ENCODE results near the gene HOXB6.

HOXB6 gene

DNA sequence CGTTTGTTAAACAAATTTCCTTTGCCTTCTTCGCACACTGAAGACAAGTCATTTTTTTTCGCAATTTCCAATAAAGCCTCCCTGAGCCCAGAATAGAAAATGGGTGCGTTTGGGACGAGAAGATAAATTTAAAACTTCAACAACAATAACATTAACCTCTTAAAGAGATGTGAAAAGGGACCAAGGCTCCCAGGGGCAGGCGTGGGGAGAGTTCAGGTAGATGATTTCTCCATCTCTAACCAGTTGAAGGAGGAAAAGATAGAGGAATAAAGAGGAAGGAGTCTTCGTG lies 25.4 kb downstream of the HOXB6 start:
- DNase-seq (ENCODE audit: low spot score): no peak

DNA sequence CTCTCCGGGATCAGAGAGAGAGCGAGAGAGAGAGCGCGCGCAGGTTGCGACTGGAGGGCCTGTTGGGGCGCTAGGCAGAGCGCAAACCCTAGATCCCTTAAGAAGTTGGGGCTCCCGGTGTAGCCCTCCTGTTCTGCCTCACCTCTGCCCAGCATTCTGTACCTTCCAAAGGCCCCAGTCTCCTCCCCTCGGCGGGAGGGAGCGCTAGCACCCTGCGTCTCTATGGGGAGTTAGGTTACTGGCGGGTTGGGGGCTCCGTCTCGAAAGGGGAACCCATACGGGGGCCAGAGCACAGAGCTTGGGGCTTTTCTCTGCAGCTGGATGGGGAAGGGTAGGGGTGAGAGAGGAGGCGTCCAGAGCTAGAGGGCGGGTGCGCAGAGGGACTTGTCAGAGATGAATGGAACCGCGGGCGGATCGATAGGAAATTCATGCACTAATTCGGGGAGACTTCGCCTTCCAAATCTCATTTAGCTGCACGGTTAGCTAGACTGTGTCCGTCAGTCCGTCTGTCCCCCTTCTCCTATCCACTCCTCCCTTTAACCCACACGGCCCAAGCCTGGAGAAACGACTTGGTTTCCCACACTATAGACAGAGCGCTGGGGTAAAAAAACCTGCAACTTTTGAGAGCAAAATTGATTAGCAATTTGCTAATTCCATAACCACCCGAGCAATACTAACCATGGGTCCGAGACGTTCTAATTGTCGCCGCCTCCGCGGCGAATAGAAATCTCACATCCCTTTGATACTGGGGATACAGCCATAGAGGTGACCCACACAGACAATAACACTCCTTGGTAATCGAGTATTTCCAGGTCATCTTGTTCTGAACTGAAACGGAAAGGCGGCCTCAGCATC lies 25.9 kb downstream of the HOXB6 start:
- DNase-seq (ENCODE audit: low spot score): no peak

DNA sequence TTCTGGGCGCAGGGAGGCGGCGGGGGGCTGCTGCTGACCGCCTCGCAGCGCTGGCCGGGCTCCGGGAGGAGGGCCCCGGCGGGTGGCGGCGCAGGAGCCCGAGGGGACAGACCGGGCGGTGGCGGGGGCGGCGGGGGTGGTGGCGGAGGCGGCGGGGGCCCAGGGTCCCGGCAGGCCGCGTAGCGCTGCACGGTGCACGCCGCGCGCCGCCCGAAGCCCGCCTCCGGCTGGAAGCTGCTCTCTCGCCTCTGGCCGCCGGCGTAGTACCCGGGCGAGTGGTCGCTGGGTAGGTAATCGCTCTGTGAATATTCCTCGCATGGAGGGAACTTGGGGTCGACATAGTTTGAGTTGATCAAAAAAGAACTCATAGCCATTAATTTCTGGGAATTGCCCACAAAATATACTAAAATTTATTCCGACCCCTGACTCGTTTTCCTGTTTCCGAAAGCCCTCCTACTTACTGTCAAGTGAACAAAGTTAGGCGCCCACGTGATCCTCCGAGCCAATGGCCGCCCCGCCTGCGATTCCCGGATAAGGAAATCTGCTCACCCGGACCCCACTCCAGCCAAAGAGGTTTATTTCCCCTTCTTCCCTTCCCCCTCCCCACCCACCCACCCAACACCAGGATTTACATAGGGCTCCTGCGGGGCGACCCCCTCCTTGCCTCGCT lies 26.7 kb downstream of the HOXB6 start, which contains the start of gene HOXB4:
TSS of gene HOXB4 (minus strand) at position 405 of the 670 bp plus-strand sequence. CDS start at position 374, 31 bp downstream.
- no peak for DNase-seq (ENCODE audit: low spot score)

DNA sequence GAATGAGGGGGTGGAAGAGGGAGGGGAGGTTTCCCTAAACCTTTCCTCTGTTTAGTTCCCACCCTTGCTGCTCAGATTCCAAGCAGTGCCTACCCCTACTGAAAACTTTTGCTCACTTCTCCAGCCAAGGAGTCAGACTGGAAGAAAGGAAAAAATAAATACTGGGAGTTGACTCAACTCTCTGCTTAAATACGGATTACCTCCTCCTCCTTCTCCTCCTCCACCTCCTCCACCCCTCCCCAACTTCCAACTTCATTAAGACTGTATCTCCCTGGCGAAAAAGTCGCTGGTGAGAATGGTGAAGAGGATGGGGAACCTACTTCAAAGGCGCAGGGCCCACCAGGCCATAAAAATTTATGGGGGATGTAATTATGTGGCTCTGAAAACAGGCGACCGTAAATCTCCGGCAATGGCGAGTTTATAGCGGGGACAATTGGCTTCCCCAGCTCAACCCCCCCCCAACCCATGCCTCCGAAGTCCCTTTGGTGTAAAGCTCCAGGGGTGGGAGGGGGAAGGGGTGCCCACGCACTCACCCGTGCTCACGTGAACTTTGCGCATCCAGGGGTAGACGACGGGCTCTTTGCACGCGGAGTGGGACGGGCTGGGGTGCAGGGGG lies 27.3 kb downstream of the HOXB6 start:
- no peak for DNase-seq (ENCODE audit: low spot score)

DNA sequence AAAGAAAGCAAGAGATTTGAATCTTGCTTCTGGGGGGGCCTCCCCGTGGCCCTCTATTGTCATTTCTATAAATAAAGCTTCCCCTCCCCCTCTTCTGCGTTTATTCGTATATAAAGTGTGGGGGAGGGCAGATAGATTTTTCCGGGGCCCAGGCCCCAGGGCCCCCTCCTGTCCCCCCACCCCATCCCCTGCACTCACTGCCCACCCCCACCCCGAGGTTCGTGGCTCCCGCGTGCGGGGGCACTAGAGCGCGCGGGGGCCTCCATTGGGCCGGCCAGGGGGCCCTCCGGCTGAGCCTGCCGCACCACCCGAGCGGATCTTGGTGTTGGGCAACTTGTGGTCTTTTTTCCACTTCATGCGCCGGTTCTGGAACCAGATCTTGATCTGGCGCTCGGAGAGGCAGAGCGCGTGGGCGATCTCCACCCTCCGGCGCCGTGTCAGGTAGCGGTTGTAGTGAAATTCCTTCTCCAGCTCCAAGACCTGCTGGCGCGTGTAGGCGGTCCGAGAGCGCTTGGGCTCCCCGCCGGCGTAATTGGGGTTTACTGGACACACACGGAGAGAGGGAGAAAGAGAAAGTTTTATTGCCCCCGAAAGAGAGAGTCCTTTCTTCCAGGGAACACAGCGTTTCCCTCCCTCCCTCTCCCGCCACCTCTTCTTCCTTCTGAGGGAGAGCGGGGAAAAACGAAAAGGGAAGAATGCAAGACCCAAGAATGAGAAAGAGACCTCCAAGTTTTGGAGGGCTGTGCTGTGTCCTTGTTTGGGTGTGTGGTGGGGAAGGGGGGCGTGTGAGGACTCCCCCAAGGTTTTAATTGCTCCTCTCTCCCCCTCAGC lies 28.1 kb downstream of the HOXB6 start:
- no peak for DNase-seq (ENCODE audit: low spot score)

DNA sequence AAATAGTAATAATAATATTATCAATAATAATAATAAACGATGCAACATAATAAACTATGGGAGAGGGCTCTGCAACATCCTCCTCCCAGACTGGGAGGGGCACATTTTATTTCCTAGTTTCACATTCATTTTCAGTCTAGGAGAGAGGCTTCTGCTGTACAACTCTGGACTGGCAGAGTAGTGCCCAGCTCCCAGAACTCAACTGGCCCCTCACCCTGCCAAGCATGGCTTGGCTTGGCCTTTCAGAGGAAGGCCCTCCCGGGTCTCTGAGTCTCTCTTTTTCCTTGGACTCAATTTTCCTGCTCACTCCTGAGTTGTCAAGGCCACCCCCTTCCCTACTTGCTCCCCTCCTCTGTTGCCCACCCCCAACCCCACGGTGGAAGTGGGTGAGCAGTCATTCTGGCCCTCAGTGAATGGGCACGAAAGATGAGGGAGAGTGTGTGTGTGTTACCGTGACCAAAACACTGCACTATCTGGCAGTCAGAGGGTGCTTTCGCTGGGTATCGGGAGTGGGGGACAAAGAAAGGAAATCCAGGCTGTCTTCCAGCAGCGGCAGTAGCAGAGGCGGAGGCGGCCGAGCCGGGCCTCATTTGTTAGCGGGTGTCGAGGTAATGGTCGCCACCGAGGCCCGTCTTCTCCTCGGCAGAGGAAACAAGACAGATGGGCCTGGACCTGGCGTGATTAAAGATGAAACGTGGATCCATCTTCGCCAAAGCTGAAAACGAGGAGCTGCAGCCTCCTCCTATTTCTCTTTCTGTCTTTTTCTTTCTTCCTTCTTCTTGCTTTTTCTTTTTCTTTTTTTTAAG lies 28.9 kb downstream of the HOXB6 start:
- no peak for DNase-seq (ENCODE audit: low spot score)

DNA sequence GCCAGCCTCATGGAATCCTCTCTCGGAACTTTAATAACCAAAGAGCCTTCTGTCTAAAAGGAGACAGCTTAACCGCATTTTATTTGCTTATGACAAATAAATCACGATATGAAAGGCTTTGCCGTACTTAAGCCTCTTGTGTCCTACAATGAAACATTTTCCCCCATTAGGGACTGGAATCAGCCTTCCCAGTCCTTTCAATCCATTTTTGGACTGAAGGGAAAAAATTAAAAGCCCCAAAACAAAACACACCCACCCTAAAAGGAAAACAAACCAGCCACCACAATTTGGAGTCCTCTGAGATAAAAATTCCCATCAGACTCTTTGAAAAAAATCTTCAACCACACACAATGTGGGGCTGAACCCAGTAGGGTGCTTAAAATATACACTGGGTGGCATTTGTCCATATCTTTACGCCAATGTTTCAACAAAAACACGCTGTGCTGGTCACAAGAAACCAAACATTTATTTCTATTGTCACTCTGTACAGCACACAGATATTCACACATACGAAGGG lies 29.7 kb downstream of the HOXB6 start:
- DNase-seq (ENCODE audit: low spot score): no peak

DNA sequence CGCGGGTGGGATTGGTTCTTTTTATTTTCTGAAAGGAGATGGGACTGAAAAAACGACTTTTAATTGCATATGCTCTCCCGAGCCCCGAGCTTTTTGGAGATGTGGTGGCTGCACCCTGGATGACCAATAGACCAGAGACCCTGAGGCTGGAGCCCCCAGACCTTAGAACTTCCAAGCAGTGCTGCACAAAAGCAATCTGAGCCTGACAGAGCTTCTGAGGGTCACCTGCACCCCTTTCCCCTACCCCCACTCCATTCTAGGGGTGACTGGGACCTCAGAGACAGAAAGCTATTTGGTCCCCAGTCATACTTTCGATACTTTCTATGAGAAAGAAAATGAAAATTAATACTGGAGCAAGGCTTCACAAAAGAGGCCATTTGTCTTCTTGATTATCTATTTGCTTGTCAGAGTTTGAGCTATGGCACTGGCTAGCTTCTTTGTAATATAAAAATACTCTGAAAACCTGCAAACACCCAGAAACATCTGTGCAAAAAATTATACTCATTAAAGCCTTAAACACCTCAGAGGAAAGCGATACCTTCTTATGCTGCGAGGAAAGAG lies 30.2 kb downstream of the HOXB6 start:
- no peak for DNase-seq (ENCODE audit: low spot score)

DNA sequence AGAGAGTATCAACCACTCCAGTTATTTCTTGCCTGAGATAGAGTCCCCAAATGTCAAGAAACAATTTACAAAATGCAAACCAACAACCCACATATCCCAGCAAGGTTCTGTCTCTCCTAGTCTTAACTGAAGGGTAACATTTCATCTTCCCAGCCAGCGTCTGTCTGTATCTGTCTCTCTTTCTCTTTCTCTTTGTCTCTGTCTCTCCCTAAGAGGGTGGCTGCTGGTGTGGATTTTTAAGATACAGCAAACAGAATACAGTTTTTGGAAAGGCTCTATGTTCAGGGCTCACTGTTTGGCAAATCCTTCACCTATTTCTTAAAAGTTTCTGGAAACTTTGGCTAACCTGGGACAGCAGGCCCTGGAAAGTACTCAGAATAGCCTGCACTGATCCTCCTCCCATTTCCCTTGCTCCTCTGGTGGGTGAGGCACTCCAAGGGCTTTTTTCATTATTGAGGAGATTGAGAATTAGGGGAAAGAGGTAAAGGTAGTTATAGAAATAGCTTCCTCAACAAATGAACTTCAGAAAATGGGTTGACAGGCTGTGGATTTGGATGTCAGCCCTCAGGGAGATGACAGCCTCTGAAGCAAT lies 32.9 kb downstream of the HOXB6 start:
- DNase-seq (ENCODE audit: low spot score): no peak

DNA sequence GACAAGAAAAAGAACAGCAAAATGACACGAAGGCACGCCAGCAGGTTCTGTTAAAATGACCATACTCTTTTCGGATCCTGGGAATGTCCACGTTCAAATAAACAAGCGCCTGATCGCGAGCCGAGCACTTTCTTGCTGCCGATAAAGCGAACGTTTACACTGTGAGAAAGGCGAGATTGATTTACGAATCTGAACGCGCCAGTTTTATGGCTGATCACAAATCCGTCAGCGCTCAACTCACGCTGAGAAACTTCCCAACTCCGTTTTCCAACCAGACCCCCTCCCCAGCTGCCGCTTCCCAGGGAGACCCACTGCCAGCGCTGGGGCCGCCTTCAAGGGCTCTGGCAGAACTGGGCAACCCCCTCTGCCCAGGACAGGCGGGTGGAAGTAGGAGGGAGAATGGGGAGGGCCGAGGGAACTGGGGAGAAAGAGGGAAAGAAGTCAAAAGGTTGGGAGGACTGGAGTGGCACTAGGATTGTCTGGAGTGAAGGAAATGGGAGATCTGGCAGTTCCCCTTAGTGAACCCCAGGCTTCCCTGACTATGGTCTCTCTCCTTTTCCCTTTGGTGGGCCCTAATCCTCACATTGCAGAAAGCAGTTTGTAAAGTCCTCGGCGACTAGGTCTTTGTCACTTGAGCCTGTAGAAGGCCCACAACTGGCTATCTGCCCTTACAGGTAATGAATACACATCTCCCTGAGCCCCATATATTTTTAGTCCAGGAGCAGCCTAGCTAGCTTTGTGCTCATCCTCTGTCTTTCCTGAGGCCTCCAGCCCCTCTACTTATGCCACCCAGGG lies 33.6 kb downstream of the HOXB6 start:
- no peak for DNase-seq (ENCODE audit: low spot score)

DNA sequence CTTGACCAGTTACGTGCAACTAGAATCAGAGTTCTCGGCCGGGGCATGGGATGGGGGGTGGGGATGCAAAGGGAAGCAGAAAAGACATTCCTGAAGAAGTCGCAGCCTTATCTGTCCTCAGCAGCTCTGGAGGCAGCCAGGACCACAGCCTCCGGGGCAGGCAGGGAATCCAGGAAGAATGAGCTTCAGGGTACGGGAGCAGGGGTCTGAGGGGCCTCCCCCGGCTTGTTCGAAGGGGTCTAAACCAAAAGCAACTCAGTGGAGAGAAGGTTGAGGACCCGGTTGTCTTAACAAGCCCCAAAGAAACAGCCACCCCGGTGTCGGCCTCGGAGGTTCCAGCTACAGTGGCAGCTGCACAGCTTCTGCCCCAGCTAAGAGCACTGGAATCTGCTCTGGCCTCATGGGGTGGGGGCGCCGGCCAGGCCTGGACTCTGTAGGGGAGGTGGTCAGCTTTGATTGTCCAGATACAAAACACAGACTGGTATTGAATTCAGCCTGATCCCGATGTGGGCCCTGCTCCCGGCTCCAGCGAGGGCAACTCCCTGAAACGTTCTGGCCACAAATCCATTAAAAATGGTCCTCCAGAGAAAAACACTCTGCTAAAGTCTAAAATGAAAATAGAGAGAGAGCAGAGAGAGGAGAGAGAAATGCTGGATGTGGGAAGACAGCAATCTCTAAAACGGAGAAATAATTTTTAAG lies 34.3 kb downstream of the HOXB6 start:
- no peak for DNase-seq (ENCODE audit: low spot score)

DNA sequence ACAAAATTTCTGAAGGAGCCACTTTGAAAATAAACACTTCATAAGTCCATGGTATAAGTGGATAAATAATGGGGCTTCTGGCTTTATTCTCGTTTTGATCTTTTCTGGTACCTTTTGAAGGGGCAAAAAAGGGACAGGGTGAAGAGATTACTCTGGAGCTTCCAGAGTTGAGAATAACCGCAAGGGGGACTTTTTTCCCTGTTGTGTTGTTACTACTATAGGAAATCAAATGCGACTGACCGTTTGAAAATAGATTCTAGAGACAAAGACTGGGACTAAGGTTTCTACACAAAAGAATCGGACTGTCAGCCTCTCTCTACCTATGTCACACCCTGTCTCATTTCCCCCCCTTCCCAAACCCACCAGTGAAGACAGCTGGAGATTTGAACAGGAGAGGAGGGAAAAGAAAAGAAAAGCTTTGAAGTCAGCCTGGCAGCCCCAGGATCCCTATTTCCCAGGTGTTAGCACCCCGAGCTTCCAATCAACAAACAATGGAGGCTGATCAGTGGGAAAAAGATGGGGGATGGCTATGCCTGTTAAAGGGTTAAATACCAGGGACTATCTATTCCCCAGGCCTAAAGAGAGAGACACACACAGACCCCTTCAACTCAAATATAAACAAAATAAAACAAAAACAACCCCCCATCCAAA lies 35.0 kb downstream of the HOXB6 start:
- no peak for DNase-seq (ENCODE audit: low spot score)

DNA sequence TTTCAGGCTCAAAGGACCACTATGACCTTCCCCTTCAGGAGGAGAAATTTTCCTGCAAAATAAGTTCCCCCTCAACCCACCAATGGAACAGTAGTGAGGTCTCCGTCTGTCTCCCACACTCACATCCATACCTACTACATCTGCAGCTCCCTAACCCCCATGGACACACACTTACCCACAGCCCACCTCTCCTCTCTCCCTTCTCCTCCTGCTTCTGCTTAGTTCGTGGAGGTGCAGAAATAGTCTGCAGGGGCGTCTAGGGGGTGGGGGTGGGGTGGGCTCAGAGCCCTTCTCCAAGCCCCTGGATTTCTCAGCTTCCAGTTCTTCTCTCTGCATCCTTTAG lies 35.6 kb downstream of the HOXB6 start:
- DNase-seq (ENCODE audit: low spot score): no peak

DNA sequence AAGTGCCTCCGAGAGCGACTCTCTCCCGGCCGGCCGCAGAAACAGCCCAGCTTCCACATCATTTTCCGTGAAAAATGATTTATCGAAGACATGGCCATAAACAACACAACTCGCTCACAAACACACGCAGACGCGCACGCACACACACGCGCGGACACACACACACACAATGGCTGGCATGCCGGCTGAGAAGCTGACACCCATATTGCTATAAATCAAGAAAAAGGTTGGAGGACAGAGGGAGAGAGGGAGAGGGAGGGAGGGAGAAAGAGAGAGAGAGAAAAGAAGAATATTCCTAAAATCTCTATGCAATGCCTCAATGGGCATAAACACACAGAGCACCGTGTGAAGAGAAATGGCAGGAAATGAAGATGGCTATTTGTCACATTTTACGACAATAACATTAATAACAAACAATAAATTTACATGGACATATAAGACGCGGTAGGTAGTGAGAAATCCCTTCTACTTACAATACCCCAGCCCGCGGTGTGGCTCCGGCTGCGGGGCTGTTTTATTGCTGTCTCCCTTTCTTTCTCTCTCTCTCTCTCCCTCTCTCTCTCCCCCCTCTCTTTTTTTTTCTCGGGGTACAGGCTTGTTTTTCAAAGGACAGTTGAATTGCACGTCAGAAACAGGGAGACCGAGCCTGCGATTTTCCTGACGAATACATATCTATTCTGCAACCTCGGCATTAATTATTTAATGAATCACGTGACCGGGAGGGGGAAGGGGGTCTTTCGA lies 36.1 kb downstream of the HOXB6 start:
- DNase-seq (ENCODE audit: low spot score): no peak

DNA sequence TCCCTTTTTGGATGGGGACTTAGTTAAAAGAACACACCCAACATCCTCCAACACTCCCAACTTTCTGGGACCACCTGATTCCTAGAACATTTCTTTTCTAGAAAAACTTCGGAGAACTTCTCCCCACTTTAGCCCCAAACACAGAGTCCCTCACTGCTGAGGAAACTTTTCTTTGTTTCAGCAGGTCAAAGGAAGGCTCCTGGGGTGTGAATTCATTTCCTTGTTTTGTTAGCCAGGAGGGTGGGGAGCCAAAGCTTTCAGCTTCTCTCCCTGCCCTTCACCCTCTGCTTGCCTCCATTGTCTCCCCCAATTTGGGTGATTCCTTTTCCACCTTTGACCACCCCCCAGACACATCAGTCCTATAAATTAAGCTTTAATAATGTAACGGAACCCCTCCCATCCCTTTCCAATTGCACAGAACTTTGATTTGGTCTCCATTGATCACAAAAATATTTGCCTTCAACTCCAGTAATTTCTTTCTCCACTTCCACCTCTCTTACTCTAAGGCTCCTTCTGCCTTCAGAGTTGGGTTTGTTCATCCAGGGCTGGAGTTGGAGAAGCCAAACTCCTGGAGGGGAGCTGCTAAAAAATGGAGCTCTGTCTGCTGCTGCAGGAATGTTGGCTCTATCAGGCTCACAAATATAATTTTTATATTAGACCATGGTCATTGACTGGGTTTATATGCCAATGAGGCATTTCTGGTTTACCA lies 37.0 kb downstream of the HOXB6 start:
- no peak for DNase-seq (ENCODE audit: low spot score)

DNA sequence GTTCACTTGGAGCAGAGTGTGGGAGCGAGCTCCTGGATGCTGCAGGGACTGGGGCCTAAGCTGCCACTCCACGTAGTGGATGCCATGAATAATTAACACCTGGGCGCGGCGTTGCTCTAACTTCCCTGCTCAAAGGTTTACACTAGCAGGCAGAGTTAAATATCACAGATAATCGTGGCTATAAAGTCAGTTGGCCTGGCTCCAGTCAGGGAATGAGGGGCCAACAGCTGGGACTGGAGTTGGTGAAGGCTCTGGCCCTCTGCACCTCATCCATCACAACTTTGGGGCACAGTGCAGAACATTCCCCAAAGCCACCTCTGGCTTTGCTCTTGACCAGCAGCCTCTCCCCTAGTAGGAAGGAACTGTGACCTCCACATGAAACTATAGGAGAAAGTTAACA lies 37.6 kb downstream of the HOXB6 start:
- no peak for DNase-seq (ENCODE audit: low spot score)

DNA sequence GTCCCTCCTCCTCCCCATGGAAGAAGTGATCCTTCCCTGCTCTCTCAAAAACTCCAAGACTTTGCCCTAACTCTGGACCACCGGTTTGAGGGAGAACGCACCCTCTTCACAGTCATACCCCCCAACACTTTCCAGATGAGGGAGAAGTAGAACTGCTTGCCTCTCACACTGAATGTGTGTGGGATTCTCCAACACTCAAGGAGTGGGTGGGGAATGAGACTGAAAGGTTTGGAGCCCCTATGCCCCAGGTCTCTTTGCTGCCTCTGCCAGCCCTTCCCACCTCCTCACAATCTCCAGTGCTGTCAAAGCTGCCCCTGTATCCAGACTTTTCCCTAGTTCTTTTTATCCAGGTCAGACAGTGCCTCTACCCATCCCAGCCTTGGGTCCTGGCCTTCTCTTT lies 38.1 kb downstream of the HOXB6 start:
- DNase-seq (ENCODE audit: low spot score): no peak
